ENCODE data around the gene HEBP1.

Gene HEBP1

GRCh38 chr12:13033476-13033875, 33.4 kb upstream of the HEBP1 start:
- no peak for ATAC-seq
- TF ChIP-seq TSHZ2 (CRISPR knock-in tag; IDR thresholded peaks at IDR 0.05) (no peak), PATZ1 (CRISPR knock-in tag; IDR thresholded peaks at IDR 0.05; ENCODE audit: borderline replicate concordance) (no peak), RARB (CRISPR knock-in tag; IDR thresholded peaks at IDR 0.05) (no peak), OSR1 (CRISPR knock-in tag; IDR thresholded peaks at IDR 0.05) (no peak), TCF4 (CRISPR knock-in tag; IDR thresholded peaks at IDR 0.05; ENCODE audit: borderline replicate concordance) (no peak), PPARA (CRISPR knock-in tag; IDR thresholded peaks at IDR 0.05; ENCODE audit: borderline replicate concordance) (no peak)

DNA sequence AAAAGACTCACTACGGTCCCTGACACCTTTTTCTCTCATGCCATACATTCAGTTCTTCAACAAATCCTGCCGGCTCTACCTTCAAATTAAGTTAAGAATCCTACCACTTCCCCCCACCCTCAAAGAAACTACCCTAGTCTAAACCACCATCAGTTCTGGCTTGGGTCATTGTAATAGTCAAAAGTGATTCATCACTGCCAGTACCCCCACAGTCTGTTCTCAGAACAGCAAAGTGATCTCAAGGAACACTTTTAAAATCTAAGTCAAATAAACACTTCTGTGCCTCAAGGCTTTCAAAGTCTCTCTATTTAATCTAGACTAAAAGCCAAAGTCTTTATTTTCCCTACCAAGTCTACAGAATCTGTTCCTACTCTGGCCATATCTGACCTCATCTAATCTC, 32.1 kb upstream of the HEBP1 start:
- TF ChIP-seq PPARA (CRISPR knock-in tag; IDR thresholded peaks at IDR 0.05; ENCODE audit: borderline replicate concordance) (no peak), GLIS3 (CRISPR knock-in tag; IDR thresholded peaks at IDR 0.05) (no peak), TOX (CRISPR knock-in tag; IDR thresholded peaks at IDR 0.05; ENCODE audit: borderline replicate concordance) (no peak), ZC3H10 (CRISPR knock-in tag; IDR thresholded peaks at IDR 0.05) (no peak), CSDC2 (CRISPR knock-in tag; IDR thresholded peaks at IDR 0.05) (no peak), ISL1 (CRISPR knock-in tag; IDR thresholded peaks at IDR 0.05) (no peak), ZFP3 (CRISPR knock-in tag; IDR thresholded peaks at IDR 0.05) (no peak), ZFP30 (CRISPR knock-in tag; IDR thresholded peaks at IDR 0.05) (no peak), CSRNP3 (CRISPR knock-in tag; IDR thresholded peaks at IDR 0.05) (no peak), TCF4 (CRISPR knock-in tag; IDR thresholded peaks at IDR 0.05; ENCODE audit: borderline replicate concordance) (no peak), TSHZ2 (CRISPR knock-in tag; IDR thresholded peaks at IDR 0.05) (no peak), ZNF565 (CRISPR knock-in tag; conservative IDR thresholded peaks at IDR 0.05; ENCODE audit: low read depth) (no peak)
- TF ChIP-seq, protein P1, sequence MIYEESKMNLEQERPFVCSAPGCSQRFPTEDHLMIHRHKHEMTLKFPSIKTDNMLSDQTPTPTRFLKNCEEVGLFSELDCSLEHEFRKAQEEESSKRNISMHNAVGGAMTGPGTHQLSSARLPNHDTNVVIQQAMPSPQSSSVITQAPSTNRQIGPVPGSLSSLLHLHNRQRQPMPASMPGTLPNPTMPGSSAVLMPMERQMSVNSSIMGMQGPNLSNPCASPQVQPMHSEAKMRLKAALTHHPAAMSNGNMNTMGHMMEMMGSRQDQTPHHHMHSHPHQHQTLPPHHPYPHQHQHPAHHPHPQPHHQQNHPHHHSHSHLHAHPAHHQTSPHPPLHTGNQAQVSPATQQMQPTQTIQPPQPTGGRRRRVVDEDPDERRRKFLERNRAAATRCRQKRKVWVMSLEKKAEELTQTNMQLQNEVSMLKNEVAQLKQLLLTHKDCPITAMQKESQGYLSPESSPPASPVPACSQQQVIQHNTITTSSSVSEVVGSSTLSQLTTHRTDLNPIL (CRISPR knock-in tag; IDR thresholded peaks at IDR 0.05; ENCODE audit: low read depth) = no peak
- ATAC-seq = no peak

- TF ChIP-seq ESRRG (CRISPR knock-in tag; IDR thresholded peaks at IDR 0.05) (no peak), TCF4 (CRISPR knock-in tag; IDR thresholded peaks at IDR 0.05; ENCODE audit: borderline replicate concordance) (no peak), TOX (CRISPR knock-in tag; IDR thresholded peaks at IDR 0.05; ENCODE audit: borderline replicate concordance) (no peak), SNAI2 (CRISPR knock-in tag; IDR thresholded peaks at IDR 0.05) (no peak), GLIS3 (CRISPR knock-in tag; IDR thresholded peaks at IDR 0.05) (no peak), ARNTL (CRISPR knock-in tag; IDR thresholded peaks at IDR 0.05; ENCODE audit: borderline replicate concordance, low read depth) (no peak)
- TF ChIP-seq, protein P2, sequence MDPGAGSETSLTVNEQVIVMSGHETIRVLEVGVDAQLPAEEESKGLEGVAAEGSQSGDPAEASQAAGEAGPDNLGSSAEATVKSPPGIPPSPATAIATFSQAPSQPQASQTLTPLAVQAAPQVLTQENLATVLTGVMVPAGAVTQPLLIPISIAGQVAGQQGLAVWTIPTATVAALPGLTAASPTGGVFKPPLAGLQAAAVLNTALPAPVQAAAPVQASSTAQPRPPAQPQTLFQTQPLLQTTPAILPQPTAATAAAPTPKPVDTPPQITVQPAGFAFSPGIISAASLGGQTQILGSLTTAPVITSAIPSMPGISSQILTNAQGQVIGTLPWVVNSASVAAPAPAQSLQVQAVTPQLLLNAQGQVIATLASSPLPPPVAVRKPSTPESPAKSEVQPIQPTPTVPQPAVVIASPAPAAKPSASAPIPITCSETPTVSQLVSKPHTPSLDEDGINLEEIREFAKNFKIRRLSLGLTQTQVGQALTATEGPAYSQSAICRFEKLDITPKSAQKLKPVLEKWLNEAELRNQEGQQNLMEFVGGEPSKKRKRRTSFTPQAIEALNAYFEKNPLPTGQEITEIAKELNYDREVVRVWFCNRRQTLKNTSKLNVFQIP (CRISPR knock-in tag; IDR thresholded peaks at IDR 0.05; ENCODE audit: borderline replicate concordance, low read depth) = no peak
- no peak for ATAC-seq
These were observed 30.7 kb upstream of the HEBP1 start for GRCh38 chr12:13030541-13031291.
